ENCODE results near the gene NAPB.

Gene NAPB

DNA sequence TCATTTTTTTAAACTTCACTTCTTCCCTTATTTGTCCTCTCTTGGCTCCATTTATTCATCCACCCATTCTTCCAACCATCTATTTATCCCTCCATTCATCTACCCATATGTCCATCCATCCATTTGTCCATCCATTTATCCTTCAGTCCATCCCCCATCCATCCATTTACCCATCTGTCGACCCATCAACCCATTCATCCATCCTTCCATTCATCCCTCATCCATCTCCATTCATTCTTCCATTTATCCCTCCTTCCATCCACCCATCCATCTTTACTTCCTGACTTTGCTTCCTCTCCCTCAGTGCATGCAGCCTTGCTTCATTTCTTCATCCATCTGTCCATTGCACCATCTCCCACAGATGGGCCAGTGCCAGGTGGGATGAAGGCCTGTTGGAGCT lies 29.6 kb upstream of the NAPB start:
- Mint-ChIP-seq H3K27me3 (no peaks in the 10 kb centered on the region), H3K4me1 (peaks cover 15% of the 10 kb centered on the region), H3K9me3 (no peaks in the 10 kb centered on the region), H3K4me3 (no peak overlapping the region), H3K36me3 (ENCODE audit: insufficient read depth) (peaks cover 2% of the 10 kb centered on the region), H3K27ac (ENCODE audit: low read depth) (no peak overlapping the region)
- DNase-seq (ENCODE audit: low spot score in 2 of 2) = no peak
- no peak for ATAC-seq (replicated peaks; ENCODE audit: extremely low read depth, poor library complexity, severe bottlenecking)

DNA sequence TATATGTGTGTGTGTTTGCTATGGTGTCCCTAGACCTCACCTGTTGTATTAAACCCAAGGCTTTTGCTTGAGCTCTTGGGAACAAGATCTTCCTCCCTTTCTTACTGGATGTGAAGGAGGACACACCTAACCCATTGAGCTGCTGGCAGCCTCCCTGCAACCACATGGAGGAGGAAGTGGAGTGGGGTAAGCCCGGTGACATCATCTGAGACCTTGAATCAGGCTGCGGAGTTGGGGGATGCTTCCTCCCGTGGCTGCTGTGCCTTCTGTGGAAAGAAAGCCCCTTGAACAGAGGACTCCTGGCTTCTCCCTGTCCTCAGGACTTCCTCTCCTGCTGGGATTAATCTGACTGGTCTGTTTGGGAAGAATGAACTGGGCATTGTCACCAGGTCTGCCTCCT lies 28.1 kb upstream of the NAPB start:
- Mint-ChIP-seq H3K9me3 (no peaks in the 10 kb centered on the region), H3K27me3 (no peaks in the 10 kb centered on the region), H3K36me3 (ENCODE audit: insufficient read depth) (no peaks in the 10 kb centered on the region), H3K4me1 (peaks cover 11% of the 10 kb centered on the region), H3K27ac (ENCODE audit: low read depth) (no peak overlapping the region), H3K4me3 (no peak overlapping the region)
- ATAC-seq (replicated peaks; ENCODE audit: extremely low read depth, poor library complexity, severe bottlenecking) (peak; percentile 56), DNase-seq (ENCODE audit: low spot score in 2 of 2) (no peak)

- Mint-ChIP-seq H3K9me3 (no peaks in the 10 kb centered on the region), H3K27me3 (no peaks in the 10 kb centered on the region), H3K4me1 (peaks cover 11% of the 10 kb centered on the region), H3K4me3 (no peak overlapping the region), H3K36me3 (ENCODE audit: insufficient read depth) (peaks cover 2% of the 10 kb centered on the region), H3K27ac (ENCODE audit: low read depth) (no peak overlapping the region)
- ATAC-seq (replicated peaks; ENCODE audit: extremely low read depth, poor library complexity, severe bottlenecking) = no peak
- DNase-seq (ENCODE audit: low spot score in 2 of 2) = no peak
Measured at GRCh38 chr20:23448167-23448566, 26.9 kb upstream of the NAPB start.

- no peak for DNase-seq (ENCODE audit: low spot score in 2 of 2)
- Mint-ChIP-seq H3K9me3 (no peaks in the 10 kb centered on the region), H3K36me3 (ENCODE audit: insufficient read depth) (peaks cover 2% of the 10 kb centered on the region), H3K27ac (ENCODE audit: low read depth) (no peak overlapping the region), H3K4me3 (no peak overlapping the region), H3K27me3 (no peaks in the 10 kb centered on the region), H3K4me1 (peaks cover 11% of the 10 kb centered on the region)
- no peak for ATAC-seq (replicated peaks; ENCODE audit: extremely low read depth, poor library complexity, severe bottlenecking)
Measured at GRCh38 chr20:23446505-23446904, 25.2 kb upstream of the NAPB start.

GRCh38 chr20:23445596-23446217 lies 24.4 kb upstream of the NAPB start:
- peaks cover 2% of the 10 kb centered on the region for H3K36me3 Mint-ChIP-seq (ENCODE audit: insufficient read depth)
- H3K9me3 Mint-ChIP-seq = no peaks in the 10 kb centered on the region
- H3K27ac Mint-ChIP-seq (ENCODE audit: low read depth) = no peak overlapping the region
- H3K27me3 Mint-ChIP-seq = no peaks in the 10 kb centered on the region
- H3K4me3 Mint-ChIP-seq = no peak overlapping the region
- no peak for DNase-seq (ENCODE audit: low spot score in 2 of 2)
- peaks cover 11% of the 10 kb centered on the region for H3K4me1 Mint-ChIP-seq
- ATAC-seq (replicated peaks; ENCODE audit: extremely low read depth, poor library complexity, severe bottlenecking) = no peak

- Mint-ChIP-seq H3K4me3 (no peak overlapping the region), H3K4me1 (peaks cover 10% of the 10 kb centered on the region), H3K27me3 (no peaks in the 10 kb centered on the region), H3K9me3 (no peaks in the 10 kb centered on the region), H3K36me3 (ENCODE audit: insufficient read depth) (peaks cover 2% of the 10 kb centered on the region), H3K27ac (ENCODE audit: low read depth) (no peak overlapping the region)
- ATAC-seq (replicated peaks; ENCODE audit: extremely low read depth, poor library complexity, severe bottlenecking) (no peak), DNase-seq (ENCODE audit: low spot score in 2 of 2) (no peak)
Measured at GRCh38 chr20:23444859-23445258, 23.6 kb upstream of the NAPB start.

DNA sequence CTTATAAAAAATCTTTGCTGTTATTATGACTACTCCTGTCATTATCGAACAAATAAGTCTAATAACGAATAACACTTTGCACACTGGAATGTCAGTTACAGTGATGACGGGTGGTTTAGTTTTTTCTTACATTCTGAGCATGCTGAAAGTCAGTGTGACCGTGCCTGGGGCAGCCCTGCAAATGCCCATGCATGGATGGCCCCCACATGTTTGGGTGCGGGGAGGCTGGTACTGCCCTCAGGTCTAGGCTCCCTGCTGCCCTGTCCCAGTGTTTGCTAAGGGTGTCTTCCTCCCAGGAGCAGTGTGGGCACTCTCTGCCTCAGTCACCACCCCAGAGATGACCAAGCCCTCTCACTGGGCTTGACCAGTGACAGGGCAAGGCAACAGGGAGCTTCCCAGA lies 21.1 kb upstream of the NAPB start:
- ATAC-seq (replicated peaks; ENCODE audit: extremely low read depth, poor library complexity, severe bottlenecking) (no peak), DNase-seq (ENCODE audit: low spot score in 2 of 2) (no peak)
- Mint-ChIP-seq H3K4me1 (no peaks in the 10 kb centered on the region), H3K36me3 (ENCODE audit: insufficient read depth) (peaks cover 2% of the 10 kb centered on the region), H3K27ac (ENCODE audit: low read depth) (no peak overlapping the region), H3K4me3 (no peak overlapping the region), H3K27me3 (no peaks in the 10 kb centered on the region), H3K9me3 (no peaks in the 10 kb centered on the region)

- Mint-ChIP-seq H3K36me3 (ENCODE audit: insufficient read depth) (peaks cover 2% of the 10 kb centered on the region), H3K9me3 (no peaks in the 10 kb centered on the region), H3K4me3 (no peak overlapping the region), H3K27ac (ENCODE audit: low read depth) (no peak overlapping the region), H3K4me1 (no peaks in the 10 kb centered on the region), H3K27me3 (no peaks in the 10 kb centered on the region)
- ATAC-seq (replicated peaks; ENCODE audit: extremely low read depth, poor library complexity, severe bottlenecking) (peak; percentile 78), DNase-seq (ENCODE audit: low spot score in 2 of 2) (peak; percentile 53 to 63)
Measured at GRCh38 chr20:23441850-23442313, 20.6 kb upstream of the NAPB start.

DNA sequence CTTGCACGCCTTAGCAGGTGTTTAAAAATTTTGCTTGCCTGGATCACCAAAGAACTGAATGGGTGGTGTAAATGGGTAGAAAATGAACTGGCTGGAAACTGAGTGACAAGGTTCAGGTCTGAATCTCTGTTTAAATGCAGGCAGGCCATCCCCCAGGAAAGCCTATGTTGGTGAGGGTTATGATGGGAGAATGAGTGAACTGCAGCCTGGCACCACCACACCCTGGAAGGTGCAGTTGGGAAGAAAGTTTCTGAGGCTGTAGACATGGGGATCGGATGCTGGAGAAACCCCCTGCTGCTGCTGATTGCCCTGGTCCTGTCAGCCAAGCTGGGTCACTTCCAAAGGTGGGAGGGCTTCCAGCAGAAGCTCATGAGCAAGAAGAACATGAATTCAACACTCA lies 18.7 kb upstream of the NAPB start:
- no peak for DNase-seq (ENCODE audit: low spot score in 2 of 2)
- H3K9me3 Mint-ChIP-seq = no peaks in the 10 kb centered on the region
- no peak for ATAC-seq (replicated peaks; ENCODE audit: extremely low read depth, poor library complexity, severe bottlenecking)

GRCh38 chr20:23438661-23439060 lies 17.4 kb upstream of the NAPB start:
- H3K4me3 Mint-ChIP-seq = no peak overlapping the region
- H3K36me3 Mint-ChIP-seq (ENCODE audit: insufficient read depth) = peaks cover 1% of the 10 kb centered on the region
- DNase-seq (ENCODE audit: low spot score in 2 of 2) (no peak), ATAC-seq (replicated peaks; ENCODE audit: extremely low read depth, poor library complexity, severe bottlenecking) (no peak)
- H3K4me1 Mint-ChIP-seq = no peaks in the 10 kb centered on the region
- H3K9me3 Mint-ChIP-seq = no peaks in the 10 kb centered on the region
- H3K27ac Mint-ChIP-seq (ENCODE audit: low read depth) = no peak overlapping the region
- no peaks in the 10 kb centered on the region for H3K27me3 Mint-ChIP-seq

More for the DNA sequence above, 18.7 kb upstream of the NAPB start:
- H3K4me1 Mint-ChIP-seq = no peaks in the 10 kb centered on the region
- H3K4me3 Mint-ChIP-seq = no peak overlapping the region
- H3K27ac Mint-ChIP-seq (ENCODE audit: low read depth) = no peak overlapping the region
- H3K36me3 Mint-ChIP-seq (ENCODE audit: insufficient read depth) = peaks cover 2% of the 10 kb centered on the region
- H3K27me3 Mint-ChIP-seq = no peaks in the 10 kb centered on the region

DNA sequence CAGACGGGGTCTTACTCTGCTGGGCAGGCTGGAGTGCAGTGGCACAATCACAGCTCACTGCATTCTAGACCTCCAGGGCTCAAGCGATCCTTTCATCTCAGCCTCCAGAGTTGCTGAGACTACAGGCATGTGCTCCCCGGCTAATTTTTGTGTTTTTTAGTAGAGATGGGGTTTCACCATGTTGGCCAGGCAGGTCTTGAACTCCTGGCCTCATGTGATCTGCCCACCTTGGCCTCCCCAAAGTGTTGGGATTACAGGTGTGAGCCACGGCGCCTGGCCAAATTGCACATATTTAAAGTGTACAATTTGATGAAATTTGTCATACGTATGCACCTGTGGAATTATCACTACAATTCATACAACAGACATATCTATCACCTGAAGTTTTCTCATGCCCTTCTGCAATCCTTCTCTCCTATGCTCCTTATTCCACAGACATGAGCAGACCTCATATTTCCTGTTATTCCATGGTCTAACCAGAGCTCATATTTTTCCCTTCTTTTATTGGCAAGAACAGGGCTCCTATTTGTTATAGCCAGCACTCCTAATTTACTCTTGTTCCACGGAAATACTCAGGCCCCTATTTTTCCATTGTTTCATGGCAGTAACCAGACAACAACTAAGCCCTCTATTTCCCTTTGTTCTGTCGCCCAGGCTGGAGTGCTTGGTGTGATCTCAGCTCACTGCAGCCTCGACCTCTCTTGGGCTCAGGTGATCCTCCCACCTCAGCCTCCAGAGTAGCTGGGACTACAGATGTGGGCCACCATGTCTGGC lies 16.0 kb upstream of the NAPB start:
- Mint-ChIP-seq H3K36me3 (ENCODE audit: insufficient read depth) (no peaks in the 10 kb centered on the region), H3K27me3 (no peaks in the 10 kb centered on the region), H3K4me1 (no peaks in the 10 kb centered on the region), H3K9me3 (no peaks in the 10 kb centered on the region), H3K4me3 (no peak overlapping the region), H3K27ac (ENCODE audit: low read depth) (no peak overlapping the region)
- DNase-seq (ENCODE audit: low spot score in 2 of 2) (no peak), ATAC-seq (replicated peaks; ENCODE audit: extremely low read depth, poor library complexity, severe bottlenecking) (no peak)

GRCh38 chr20:23436681-23437080 lies 15.4 kb upstream of the NAPB start:
- H3K4me3 Mint-ChIP-seq = no peak overlapping the region
- H3K4me1 Mint-ChIP-seq = no peaks in the 10 kb centered on the region
- no peaks in the 10 kb centered on the region for H3K27me3 Mint-ChIP-seq
- DNase-seq (ENCODE audit: low spot score in 2 of 2) (no peak), ATAC-seq (replicated peaks; ENCODE audit: extremely low read depth, poor library complexity, severe bottlenecking) (no peak)
- no peaks in the 10 kb centered on the region for H3K36me3 Mint-ChIP-seq (ENCODE audit: insufficient read depth)
- no peaks in the 10 kb centered on the region for H3K9me3 Mint-ChIP-seq
- no peak overlapping the region for H3K27ac Mint-ChIP-seq (ENCODE audit: low read depth)
